Measurements from ENCODE around the gene GABRP. TPM values are rescaled to one million over a fixed set of nuclear protein-coding genes. Genes with fewer than 3 reads are reported as not detected.
"Not testable (repeated sequence)": the region's sequence is repeated elsewhere in the genome, so short reads cannot be mapped to it uniquely, and the experiment has no call there.

Gene GABRP
- total RNA-seq, 1 donor from 2014 or later: 0.19 TPM

- DNase-seq (ENCODE audit: low spot score): no peak
Measured at GRCh38 chr5:170755679-170756456, 27.7 kb upstream of the GABRP start.

DNA sequence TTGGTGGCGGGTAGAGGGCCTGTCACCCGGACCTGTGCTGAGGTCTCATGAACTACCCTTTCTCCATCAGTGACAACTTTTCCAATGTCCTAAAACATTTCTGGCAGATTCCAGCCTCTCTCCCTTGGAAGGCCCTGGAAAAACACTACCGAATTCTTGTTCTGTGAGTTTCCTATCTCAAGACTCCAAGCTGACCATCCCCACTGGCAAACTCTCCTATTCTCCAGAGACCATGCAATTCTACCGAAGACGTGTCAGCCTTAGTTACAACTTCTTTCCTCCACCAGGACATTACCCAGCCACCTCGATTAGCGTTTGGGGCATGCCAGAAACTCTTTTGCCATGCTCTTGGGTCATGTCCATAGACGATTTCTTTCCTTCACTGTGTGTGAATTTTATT, 26.8 kb upstream of the GABRP start:
- DNase-seq (ENCODE audit: low spot score): no peak

GRCh38 chr5:170757182-170757601, 26.3 kb upstream of the GABRP start:
- no peak for DNase-seq (ENCODE audit: low spot score)

- DNase-seq (ENCODE audit: low spot score): no peak
Measured at GRCh38 chr5:170757669-170758068, 25.9 kb upstream of the GABRP start.

DNA sequence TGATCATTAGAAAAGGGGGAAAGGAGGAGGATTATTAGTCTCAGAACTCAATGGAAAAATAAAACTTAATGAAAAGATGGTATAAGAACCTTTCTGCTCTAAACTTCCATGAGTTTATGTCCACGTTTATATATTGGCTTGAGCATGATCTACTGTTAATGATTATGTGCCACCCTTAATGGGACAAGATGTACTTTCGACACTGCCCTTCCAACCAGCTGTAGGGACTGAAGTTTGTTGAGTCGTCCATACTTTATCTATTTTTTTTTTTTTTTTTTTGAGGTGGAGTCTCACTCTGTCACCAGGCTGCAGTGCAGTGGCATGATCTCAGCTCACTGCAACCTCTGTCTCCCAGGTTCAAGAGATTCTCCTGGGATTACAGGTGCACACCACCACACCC, 25.0 kb upstream of the GABRP start:
- no peak for DNase-seq (ENCODE audit: low spot score)

DNA sequence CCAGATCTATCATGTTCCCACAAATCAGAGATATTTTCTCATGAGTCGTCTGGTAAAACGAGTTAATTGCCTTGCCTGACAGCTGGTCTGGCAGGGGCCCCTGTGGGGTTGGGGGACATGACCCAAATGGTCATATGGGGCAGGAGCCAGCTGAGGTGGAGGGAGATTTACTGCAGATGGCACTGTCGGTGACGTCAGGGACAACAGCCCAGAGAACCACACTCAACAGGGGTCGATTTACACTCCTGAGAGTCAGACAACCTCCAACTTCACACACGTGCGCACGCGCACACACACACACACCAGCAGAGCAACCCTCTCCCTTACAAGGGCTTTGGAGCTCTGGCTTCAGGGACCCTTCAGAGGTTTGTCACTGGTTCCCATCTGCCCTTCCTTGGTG, 23.4 kb upstream of the GABRP start:
- no peak for DNase-seq (ENCODE audit: low spot score)

GRCh38 chr5:170761048-170761707, 22.3 kb upstream of the GABRP start:
- DNase-seq (ENCODE audit: low spot score): no peak

DNA sequence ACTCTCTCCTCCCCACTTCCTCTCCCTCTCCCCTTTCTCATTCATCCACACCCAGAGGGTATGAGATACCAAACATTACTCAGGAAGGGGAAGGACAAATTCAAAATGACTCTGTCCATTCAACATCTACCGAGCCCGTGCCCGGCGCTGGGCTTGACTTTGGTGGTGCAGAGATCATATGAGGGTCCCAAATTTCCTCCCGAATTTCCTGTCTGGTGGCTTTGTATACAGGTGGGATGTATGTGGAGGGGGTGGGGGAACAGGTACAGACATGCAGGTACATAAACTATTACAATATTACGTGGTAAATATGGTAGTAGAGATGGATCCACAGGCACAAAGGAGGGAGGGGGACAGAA, 21.8 kb upstream of the GABRP start:
- no peak for DNase-seq (ENCODE audit: low spot score)

GRCh38 chr5:170762298-170762697, 21.2 kb upstream of the GABRP start:
- not testable (repeated sequence) for DNase-seq (ENCODE audit: low spot score)

DNA sequence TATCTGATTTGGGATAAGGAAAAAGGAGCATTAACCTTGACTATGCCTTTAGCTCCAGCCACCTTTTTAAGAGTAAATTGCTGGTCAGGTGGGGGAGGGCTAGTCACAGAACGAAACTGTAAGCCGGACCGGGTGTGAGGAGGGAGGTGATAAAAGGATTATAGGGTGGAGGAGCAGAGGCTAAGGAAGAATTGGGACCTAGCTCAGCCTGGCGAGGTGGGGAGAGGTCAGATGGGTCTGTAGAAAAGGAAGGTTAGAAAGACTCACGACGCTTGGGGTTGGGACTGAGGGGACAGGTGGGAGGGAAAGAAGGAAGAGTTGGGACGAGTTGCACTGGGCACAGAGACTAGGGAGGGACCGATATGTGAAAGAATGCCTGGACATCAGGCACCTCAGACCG, 17.7 kb upstream of the GABRP start:
- not testable (repeated sequence) for DNase-seq (ENCODE audit: low spot score)

DNA sequence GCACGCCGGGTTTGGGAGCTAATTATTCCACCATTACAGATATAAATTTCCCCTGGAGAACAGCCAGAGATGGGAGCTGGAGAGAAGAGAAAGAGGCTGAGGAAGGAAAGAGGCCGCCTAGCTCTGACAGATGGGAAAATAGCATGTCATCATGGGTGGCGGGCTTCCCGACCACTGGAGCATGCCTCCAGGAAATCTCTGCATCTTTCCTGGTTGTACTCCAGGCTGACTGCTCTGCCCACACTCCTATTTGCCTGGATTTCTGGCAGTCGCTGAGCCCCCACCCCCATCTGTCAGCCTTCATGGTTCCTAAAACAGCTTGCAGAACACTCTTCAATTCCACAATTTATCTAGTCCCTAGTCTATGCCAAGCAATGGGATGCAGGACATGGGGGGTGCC, 14.3 kb upstream of the GABRP start:
- DNase-seq (ENCODE audit: low spot score): no peak

GRCh38 chr5:170769898-170770416, 13.6 kb upstream of the GABRP start:
- no peak for DNase-seq (ENCODE audit: low spot score)

GRCh38 chr5:170771496-170771895, 12.0 kb upstream of the GABRP start:
- no peak for DNase-seq (ENCODE audit: low spot score)

DNA sequence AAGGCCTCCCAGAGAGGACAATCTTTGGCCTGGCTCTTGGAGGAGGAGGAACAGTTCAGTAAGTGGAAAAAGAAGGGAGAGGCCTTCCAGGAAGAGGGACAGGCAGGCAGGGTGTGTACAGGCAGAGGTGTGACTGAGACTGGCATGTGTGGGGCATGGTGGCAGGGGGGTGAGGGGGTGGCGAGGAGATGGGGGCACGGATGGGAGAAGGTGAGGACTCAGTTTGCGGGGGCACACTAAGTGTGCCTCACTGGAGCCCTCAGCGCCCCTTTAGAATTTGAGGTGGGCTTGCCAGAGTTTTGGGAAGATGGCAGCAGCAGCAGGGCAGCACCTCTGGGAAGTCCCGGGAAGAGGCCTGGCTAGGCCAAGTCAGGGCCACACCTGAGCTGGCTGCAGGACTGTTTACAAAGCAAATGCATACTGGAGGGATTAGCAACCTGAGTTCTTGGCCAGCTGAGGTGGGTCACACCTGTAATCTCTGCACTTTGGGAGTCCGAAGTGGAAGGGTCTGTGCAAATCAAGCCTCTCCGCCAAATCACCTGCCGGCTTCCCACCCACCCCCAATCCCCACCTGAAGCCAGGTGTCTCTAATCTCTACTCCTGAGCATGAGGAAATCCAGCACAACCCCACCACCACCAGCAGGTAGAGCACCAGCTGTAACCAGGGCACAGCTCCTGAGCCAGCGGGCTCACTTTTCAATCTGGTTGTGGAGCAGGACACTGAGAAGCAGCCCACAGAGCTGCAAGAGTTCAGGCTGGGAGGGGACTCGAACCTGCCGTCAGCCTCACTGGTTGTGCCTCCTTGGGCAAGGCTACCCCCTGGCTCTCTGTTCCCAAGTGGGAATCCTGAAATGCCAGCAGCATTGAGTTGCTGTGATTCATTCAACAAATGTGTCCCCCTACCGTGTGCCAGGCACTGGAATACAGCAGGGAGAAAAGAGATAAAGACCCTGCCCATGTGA, 10.2 kb upstream of the GABRP start:
- no peak for DNase-seq (ENCODE audit: low spot score)

DNA sequence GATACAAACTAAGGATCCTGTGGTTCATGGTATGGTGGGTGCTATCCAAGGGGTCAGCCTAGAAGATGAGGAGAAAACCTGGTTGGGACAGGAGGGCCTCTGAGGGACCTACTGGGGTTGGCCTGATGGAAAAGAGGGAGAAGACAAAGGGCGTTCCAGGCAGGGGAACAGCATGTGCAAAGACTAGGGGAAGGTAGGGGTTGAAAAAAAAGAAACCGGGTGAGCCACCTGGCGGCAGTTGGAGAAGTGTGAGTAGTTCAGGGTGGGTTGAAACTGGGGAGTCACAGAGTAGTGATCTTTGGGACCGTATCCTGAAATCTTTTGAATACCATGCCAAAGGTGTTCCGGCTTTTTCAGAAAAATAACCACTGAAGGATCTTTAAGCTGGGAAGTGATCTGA, 8.7 kb upstream of the GABRP start:
- no peak for DNase-seq (ENCODE audit: low spot score)

GRCh38 chr5:170781946-170782345, 1.6 kb upstream of the GABRP start:
- DNase-seq (ENCODE audit: low spot score): no peak

- DNase-seq (ENCODE audit: low spot score): no peak
Measured at GRCh38 chr5:170782438-170782837, 1.1 kb upstream of the GABRP start.

DNA sequence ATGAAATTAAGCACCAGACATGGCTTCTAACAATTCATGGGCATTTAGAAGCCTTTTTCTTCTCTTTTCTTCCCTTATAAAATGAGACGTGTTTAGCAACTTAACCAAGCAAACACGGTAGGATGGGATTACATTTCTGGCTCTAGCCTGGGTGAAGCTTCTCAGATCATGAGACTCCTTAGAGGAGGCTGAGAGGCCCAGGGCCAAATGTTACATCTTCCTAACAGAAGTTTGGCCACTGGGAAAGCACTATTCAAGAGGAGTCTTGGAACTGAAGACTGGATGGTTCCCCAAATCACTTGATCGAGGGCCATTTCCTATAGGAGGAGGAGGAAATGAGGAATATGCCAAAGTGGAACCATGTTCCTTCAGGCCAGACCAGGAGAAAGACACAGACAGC, 1.9 kb downstream of the GABRP start:
- no peak for DNase-seq (ENCODE audit: low spot score)

GRCh38 chr5:170787216-170787615, 3.7 kb downstream of the GABRP start:
- no peak for DNase-seq (ENCODE audit: low spot score)

DNA sequence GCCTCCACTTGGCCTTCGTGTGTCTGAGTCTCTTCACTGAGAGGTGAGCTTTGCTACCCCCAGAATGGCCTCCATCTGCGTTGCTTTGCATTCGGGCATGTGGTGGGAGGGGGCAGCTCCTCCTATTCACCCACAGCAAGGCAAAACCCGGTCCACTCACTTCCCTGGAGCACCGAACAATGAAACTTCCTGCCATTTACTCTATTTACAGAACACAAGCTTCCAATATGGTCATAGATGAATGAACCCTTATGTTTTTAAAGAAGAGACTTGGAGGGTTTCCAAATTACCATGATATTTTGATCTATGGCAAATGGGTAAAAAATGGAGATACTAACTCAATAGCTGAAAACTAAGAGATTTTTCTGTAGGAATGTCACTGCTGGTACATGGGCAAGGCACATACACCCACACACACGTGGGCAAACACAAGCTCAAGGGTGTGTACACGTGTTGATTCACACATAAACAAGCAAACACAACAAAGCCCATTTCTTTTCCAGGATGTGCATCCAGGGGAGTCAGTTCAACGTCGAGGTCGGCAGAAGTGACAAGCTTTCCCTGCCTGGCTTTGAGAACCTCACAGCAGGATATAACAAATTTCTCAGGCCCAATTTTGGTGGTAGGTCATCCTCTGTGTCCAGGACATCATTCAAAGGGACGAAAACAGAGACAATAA, 5.2 kb downstream of the GABRP start:
- DNase-seq (ENCODE audit: low spot score): no peak

DNA sequence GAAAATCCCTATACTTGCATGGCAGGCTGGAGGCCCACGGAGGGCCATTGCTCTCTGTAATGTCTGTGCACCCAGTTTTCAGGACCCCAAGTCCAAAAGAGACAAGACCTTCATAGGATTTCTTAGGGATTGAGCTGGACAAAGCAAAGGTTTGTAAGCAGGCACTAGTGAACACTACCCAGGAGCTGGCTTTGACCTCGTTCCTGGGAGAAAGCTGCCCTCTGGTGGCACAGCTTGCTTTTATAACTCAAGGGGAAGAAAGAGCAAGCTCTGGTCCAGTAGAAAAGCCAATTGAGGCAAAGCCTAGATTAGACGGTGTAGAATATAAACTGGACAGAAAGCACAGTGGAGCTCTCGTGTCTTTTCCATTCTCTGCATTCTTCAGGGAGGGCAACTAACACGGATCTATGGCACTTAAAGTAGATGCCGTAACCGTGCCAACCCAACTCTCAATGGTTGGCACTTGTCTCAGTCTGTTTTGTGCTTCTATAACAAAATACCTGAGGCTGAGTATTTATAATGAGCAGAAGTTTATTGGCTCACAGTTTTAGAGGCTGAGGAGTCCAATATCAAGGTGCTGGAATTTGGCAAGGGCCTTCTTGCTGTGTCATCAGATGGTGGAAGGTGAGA, 7.9 kb downstream of the GABRP start:
- no peak for DNase-seq (ENCODE audit: low spot score)

All from mesenteric fat pad (tissue), 1 donor.